Measurements from ENCODE around the gene WDR70. TPM values are rescaled to one million over a fixed set of nuclear protein-coding genes. Genes with fewer than 3 reads are reported as not detected.

The WDR70 gene
- total and polyA plus RNA-seq, 2 of the 8 experiments (the other 6 are each of a cell fraction or from before 2014, with no cell fraction given): 10.6 to 37.4 TPM

DNA sequence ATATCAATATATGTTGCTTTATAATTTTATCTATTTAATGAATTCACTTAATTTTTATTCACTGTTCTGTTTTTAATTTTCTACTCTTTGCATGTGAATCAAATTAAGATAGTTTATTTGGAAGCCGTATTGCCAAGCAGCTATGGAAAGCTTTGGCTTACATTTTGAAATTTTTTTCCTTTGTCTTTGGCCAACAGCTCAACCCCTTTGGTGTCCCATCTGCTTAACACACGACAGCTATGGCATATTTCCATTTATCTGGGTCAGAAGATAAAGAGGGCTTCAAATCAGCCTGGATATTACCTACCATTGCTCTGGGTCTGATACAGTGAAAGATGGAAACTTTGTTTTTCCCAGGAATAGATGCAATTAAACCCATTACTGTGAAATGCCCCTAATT is 201.0 kb downstream of the WDR70 start:
- no peak overlapping the region for H2BK5ac ChIP-seq (ENCODE audit: low read depth, low read length)
- ChIA-PET POLR2A (ENCODE audit: partially characterized antibody) (no interaction called here), CTCF (ENCODE audit: partially characterized antibody) (interaction anchor here (0.7 kb wide), 1 partner anchor 65 kb away, joined by 4 read pairs; no protein-coding TSS in a partner anchor)
- no peak overlapping the region for H4K8ac ChIP-seq (ENCODE audit: extremely low read depth, insufficient read depth, low read length)
- H3K9ac ChIP-seq (replicated peaks in 1 of 4; ENCODE audit: extremely low read depth in 1 of 4, low read depth in 3 of 4, low read length in 3 of 4): no peak overlapping the region
- no peak overlapping the region for H4K5ac ChIP-seq (ENCODE audit: insufficient read length, low read depth, low read length)
- no peak overlapping the region for H3K27ac ChIP-seq (ENCODE audit: low read depth, low read length)
- H2BK20ac ChIP-seq (ENCODE audit: low read length): no peak overlapping the region
- no peaks in the 10 kb centered on the region for H4K20me1 ChIP-seq (replicated peaks in 1 of 2; ENCODE audit: control insufficient read depth in 1 of 2, insufficient read depth in 2 of 2, low read length in 2 of 2)
- no peaks in the 10 kb centered on the region for H3K79me1 ChIP-seq (ENCODE audit: low read depth, low read length)
- no peak overlapping the region for H3K18ac ChIP-seq (ENCODE audit: extremely low read depth, low read length)
- H3K4me1 ChIP-seq (replicated peaks in 1 of 4; ENCODE audit: control insufficient read depth in 3 of 4, insufficient read depth in 4 of 4, low read length in 3 of 4): no peaks in the 10 kb centered on the region; a peak in 1 of 7 replicates
- no peak overlapping the region for H2BK12ac ChIP-seq (ENCODE audit: low read depth, low read length)
- no peak overlapping the region for H2AK5ac ChIP-seq (ENCODE audit: low read depth, low read length)
- no peak overlapping the region for H2BK120ac ChIP-seq (replicated peaks; ENCODE audit: low read depth, low read length)
- H3K4me3 ChIP-seq (ENCODE audit: extremely low read depth in 1 of 4, insufficient read depth in 2 of 4, low read depth in 3 of 4, low read length in 4 of 4): no peak overlapping the region
- no peak overlapping the region for H3K4me2 ChIP-seq (ENCODE audit: insufficient read depth in 1 of 2, low read depth in 2 of 2, low read length in 2 of 2)
- H3K79me2 ChIP-seq (ENCODE audit: control insufficient read depth in 1 of 2, insufficient read depth in 2 of 2, low read length in 2 of 2): no peaks in the 10 kb centered on the region
- no peaks in the 10 kb centered on the region for H3K36me3 ChIP-seq (ENCODE audit: control insufficient read depth in 2 of 4, insufficient read depth in 4 of 4, low read length in 3 of 4)
- 81% methylated on average over 2 of the region's 2 CpGs; no CpG with 5 or more reads in 1 of the 2 experiments for WGBS, 2 experiments (ENCODE audit: extremely low coverage in 1 of 2, insufficient coverage in 1 of 2, insufficient read length in 1 of 2, insufficient replicate concordance in 2 of 2, low coverage in 1 of 2, low lambda C conversion rate in 2 of 2, missing lambda C conversion rate in 1 of 2)
- H3K27me3 ChIP-seq (replicated peaks in 1 of 4; ENCODE audit: control insufficient read depth in 3 of 4, extremely low read depth in 1 of 4, insufficient read depth in 3 of 4, low read length in 3 of 4): no peaks in the 10 kb centered on the region
- no peaks in the 10 kb centered on the region for H3K23me2 ChIP-seq (ENCODE audit: low read depth, low read length)
- no peak overlapping the region for H3K23ac ChIP-seq (ENCODE audit: insufficient read length)
- no peak overlapping the region for H4K91ac ChIP-seq (replicated peaks; ENCODE audit: insufficient read length, low read length)
- no peak overlapping the region for H2AFZ ChIP-seq (ENCODE audit: low read length)
- H2BK15ac ChIP-seq (ENCODE audit: low read length): no peak overlapping the region
- no peak for FAIRE-seq
- no peaks in the 10 kb centered on the region for H3K9me3 ChIP-seq (ENCODE audit: insufficient read depth in 2 of 2, low read depth in 1 of 2, low read length in 1 of 2)
- no peak for DNase-seq (ENCODE audit: low read depth in 1 of 2, low spot score in 2 of 2)
- no peak overlapping the region for H3K14ac ChIP-seq (ENCODE audit: insufficient read length)
- no peak overlapping the region for H3K56ac ChIP-seq (replicated peaks; ENCODE audit: insufficient read length, low read depth, low read length)
- H3K4ac ChIP-seq (replicated peaks; ENCODE audit: insufficient read length, low read depth, low read length): no peak overlapping the region
- TF ChIP-seq RXRA (IDR thresholded peaks at IDR 0.05; ENCODE audit: insufficient read depth, low read depth, low read length) (no peak), SAP30 (IDR thresholded peaks at IDR 0.05; ENCODE audit: insufficient read depth, insufficient replicate concordance, low read length) (no peak), POU5F1 (IDR thresholded peaks at IDR 0.05; ENCODE audit: low read depth, low read length) (no peak), POLR2AphosphoS5 (IDR thresholded peaks at IDR 0.05; ENCODE audit: low read depth, low read length) (no peak)
